Measurements from ENCODE around the gene GOT2. TPM values are rescaled to one million over a fixed set of nuclear protein-coding genes. Genes with fewer than 3 reads are reported as not detected.
"Not testable (repeated sequence)": the region's sequence is repeated elsewhere in the genome, so short reads cannot be mapped to it uniquely, and the experiment has no call there.

The GOT2 gene
- total RNA-seq, 1 experiment from 2014 or later: 63.1 TPM

- in situ Hi-C loops (cut with HindIII; ENCODE audit: low pct_unique_long_range_greater_than_20kb, low sequenced_read_pairs): no loop called here
- DNase-seq (ENCODE audit: low read depth): no peak
These were observed 63.9 kb downstream of the GOT2 start for GRCh38 chr16:58670177-58670576.

- DNase-seq (ENCODE audit: low read depth): no peak
- in situ Hi-C loops (cut with HindIII; ENCODE audit: low pct_unique_long_range_greater_than_20kb, low sequenced_read_pairs): no loop called here
These were observed 68.9 kb downstream of the GOT2 start for GRCh38 chr16:58665200-58665599.

- in situ Hi-C loops (cut with HindIII; ENCODE audit: low pct_unique_long_range_greater_than_20kb, low sequenced_read_pairs): no loop called here
- DNase-seq (ENCODE audit: low read depth): peak; percentile 70
These were observed 72.8 kb downstream of the GOT2 start for GRCh38 chr16:58661199-58661830.

GRCh38 chr16:58659911-58660310, 74.2 kb downstream of the GOT2 start:
- DNase-seq (ENCODE audit: low read depth); in situ Hi-C loops (cut with HindIII; ENCODE audit: low pct_unique_long_range_greater_than_20kb, low sequenced_read_pairs): not testable (repeated sequence)

- no peak for DNase-seq (ENCODE audit: low read depth)
- in situ Hi-C loops (cut with HindIII; ENCODE audit: low pct_unique_long_range_greater_than_20kb, low sequenced_read_pairs): no loop called here
These were observed 75.3 kb downstream of the GOT2 start for GRCh38 chr16:58658796-58659211.

Other genes with a start within 250 kb of the GOT2 start
- 72.1 and 115 TPM in 2 replicates for gene NDRG4, start 234.2 kb downstream of the GOT2 start, total RNA-seq (2014; rRNA removed; shearing (Covaris generic); ENCODE audit: low replicate concordance)
- 17.8 and 26.2 TPM in 2 replicates for gene SETD6, start 218.8 kb downstream of the GOT2 start, total RNA-seq (2014; rRNA removed; shearing (Covaris generic); ENCODE audit: low replicate concordance)
- gene CNOT1, start 104.5 kb downstream of the GOT2 start, total RNA-seq (2014; rRNA removed; shearing (Covaris generic); ENCODE audit: low replicate concordance): 60.7 and 114 TPM in 2 replicates
- 7.7 and 24.3 TPM in 2 replicates for gene SLC38A7, start 49.5 kb downstream of the GOT2 start, total RNA-seq (2014; rRNA removed; shearing (Covaris generic); ENCODE audit: low replicate concordance)

Measured in Caki2 (cell line).